ENCODE measurements around the gene CTU2. TPM values are rescaled to one million over a fixed set of nuclear protein-coding genes. Genes with fewer than 3 reads are reported as not detected.
"Not testable (repeated sequence)": the region's sequence is repeated elsewhere in the genome, so short reads cannot be mapped to it uniquely, and the experiment has no call there.

CTU2 gene
- total RNA-seq, 4 donors from 2014 or later = 6.0 to 19.9 (median 10.7) TPM

- no peaks in the 10 kb centered on the region for H3K27me3 ChIP-seq
- no peaks in the 10 kb centered on the region for H3K9me3 ChIP-seq
- no peak for ATAC-seq
- TF ChIP-seq POLR2A (IDR thresholded peaks at IDR 0.05) = no peak
- TF ChIP-seq, protein P1, sequence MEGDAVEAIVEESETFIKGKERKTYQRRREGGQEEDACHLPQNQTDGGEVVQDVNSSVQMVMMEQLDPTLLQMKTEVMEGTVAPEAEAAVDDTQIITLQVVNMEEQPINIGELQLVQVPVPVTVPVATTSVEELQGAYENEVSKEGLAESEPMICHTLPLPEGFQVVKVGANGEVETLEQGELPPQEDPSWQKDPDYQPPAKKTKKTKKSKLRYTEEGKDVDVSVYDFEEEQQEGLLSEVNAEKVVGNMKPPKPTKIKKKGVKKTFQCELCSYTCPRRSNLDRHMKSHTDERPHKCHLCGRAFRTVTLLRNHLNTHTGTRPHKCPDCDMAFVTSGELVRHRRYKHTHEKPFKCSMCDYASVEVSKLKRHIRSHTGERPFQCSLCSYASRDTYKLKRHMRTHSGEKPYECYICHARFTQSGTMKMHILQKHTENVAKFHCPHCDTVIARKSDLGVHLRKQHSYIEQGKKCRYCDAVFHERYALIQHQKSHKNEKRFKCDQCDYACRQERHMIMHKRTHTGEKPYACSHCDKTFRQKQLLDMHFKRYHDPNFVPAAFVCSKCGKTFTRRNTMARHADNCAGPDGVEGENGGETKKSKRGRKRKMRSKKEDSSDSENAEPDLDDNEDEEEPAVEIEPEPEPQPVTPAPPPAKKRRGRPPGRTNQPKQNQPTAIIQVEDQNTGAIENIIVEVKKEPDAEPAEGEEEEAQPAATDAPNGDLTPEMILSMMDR (IDR thresholded peaks at IDR 0.05) = no peak
- H3K4me1 ChIP-seq = peaks cover 0 to 30% (median 11%) of the 10 kb centered on the region in 3 donors
- no peak overlapping the region for H3K27ac ChIP-seq
- peaks cover 0 to 4% of the 10 kb centered on the region in 2 donors for H3K36me3 ChIP-seq
- H3K4me3 ChIP-seq = no peak overlapping the region
- WGBS, 2 donors (ENCODE audit: low coverage in 1 of 2) = 81 to 93% methylated on average over 2 to 3 of the region's 3 CpGs
These were observed 40.7 kb upstream of the CTU2 start for GRCh38 chr16:88665570-88665969.

DNA sequence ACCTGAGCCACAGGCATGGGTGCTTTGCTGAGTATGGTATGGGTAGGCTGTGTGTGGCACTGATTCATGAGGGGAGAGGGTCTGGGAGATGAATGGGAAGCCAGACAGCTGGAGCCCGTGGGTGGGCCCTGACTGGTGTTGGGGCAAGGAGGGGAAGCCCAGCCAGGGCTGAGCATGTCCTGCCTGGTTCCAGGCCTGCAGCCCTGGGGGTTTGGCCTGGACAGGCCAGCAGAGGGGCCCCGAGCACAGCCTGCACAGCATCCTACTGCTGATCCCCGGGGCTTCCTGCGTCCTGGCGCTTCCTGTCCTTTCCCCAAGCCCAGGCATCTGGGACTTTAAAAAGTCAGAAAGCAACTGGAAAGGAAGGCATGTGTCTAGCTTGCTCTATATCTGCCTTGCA is 38.8 kb upstream of the CTU2 start:
- H3K4me3 ChIP-seq = no peak overlapping the region
- no peaks in the 10 kb centered on the region for H3K27me3 ChIP-seq
- peaks cover 0 to 15% (median 5%) of the 10 kb centered on the region in 3 donors for H3K4me1 ChIP-seq
- no peak for ATAC-seq
- peaks cover 0 to 10% of the 10 kb centered on the region in 2 donors for H3K36me3 ChIP-seq
- WGBS, 2 donors (ENCODE audit: low coverage in 1 of 2) = 0% methylated on average over 1 of the region's 5 CpGs; no CpG with 5 or more reads in 1 of the 2 donors
- no peak overlapping the region for H3K27ac ChIP-seq
- TF ChIP-seq EP300 (IDR thresholded peaks at IDR 0.05) (no peak), POLR2A (IDR thresholded peaks at IDR 0.05) (no peak), POLR2AphosphoS5 (IDR thresholded peaks at IDR 0.05) (no peak)
- TF ChIP-seq, protein P1 (IDR thresholded peaks at IDR 0.05) = no peak
- H3K9me3 ChIP-seq = no peaks in the 10 kb centered on the region

GRCh38 chr16:88669493-88669892 is 36.8 kb upstream of the CTU2 start:
- not testable (repeated sequence) for H3K27me3 ChIP-seq, H3K27ac ChIP-seq, H3K4me1 ChIP-seq, ATAC-seq, H3K9me3 ChIP-seq, H3K4me3 ChIP-seq
- peaks cover 0 to 22% of the 10 kb centered on the region in 2 donors for H3K36me3 ChIP-seq
- WGBS, 2 donors (ENCODE audit: low coverage in 1 of 2) = 74 to 93% methylated on average over 2 to 8 of the region's 8 CpGs

- no peak overlapping the region for H3K4me3 ChIP-seq
- no peak for TF ChIP-seq POLR2A (IDR thresholded peaks at IDR 0.05)
- TF ChIP-seq EP300 (IDR thresholded peaks at IDR 0.05) = no peak
- no peak for TF ChIP-seq POLR2AphosphoS5 (IDR thresholded peaks at IDR 0.05)
- TF ChIP-seq, protein P1 (IDR thresholded peaks at IDR 0.05) = no peak
- no peak overlapping the region for H3K27ac ChIP-seq
- H3K36me3 ChIP-seq = peaks cover 0 to 22% of the 10 kb centered on the region in 2 donors
- no peaks in the 10 kb centered on the region for H3K27me3 ChIP-seq
- ATAC-seq = no peak
- 60 to 76% methylated on average over 3 to 10 of the region's 10 CpGs for WGBS, 2 donors (ENCODE audit: low coverage in 1 of 2)
- no peaks in the 10 kb centered on the region for H3K4me1 ChIP-seq
- no peaks in the 10 kb centered on the region for H3K9me3 ChIP-seq
These were observed 36.3 kb upstream of the CTU2 start for GRCh38 chr16:88669980-88670379.

DNA sequence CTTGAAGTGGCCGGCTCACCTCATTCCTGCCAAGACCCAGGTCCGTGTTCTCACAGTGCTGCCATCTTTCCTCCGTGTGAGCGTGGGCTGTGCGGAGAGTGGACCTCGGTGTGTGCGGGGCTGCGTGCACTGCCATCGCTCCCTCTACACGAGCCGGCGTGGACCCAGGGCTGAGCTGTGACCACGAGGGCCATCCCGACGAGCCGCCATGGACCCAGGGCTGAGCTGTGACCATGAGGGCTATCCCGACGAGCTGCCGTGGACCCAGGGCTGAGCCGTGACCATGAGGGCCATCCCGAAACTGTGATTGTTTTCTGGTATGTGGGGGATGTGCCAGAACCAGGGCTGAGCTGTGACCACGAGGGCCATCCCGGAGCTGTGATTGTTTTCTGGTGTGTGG is 34.5 kb upstream of the CTU2 start:
- no peaks in the 10 kb centered on the region for H3K9me3 ChIP-seq
- no peak for ATAC-seq
- H3K4me3 ChIP-seq = no peak overlapping the region
- no peak overlapping the region for H3K27ac ChIP-seq
- no peaks in the 10 kb centered on the region for H3K27me3 ChIP-seq
- WGBS, 2 donors (ENCODE audit: low coverage in 1 of 2) = 100% methylated on average over 2 of the region's 23 CpGs; no CpG with 5 or more reads in 1 of the 2 donors
- no peaks in the 10 kb centered on the region for H3K4me1 ChIP-seq
- TF ChIP-seq, protein P1 (IDR thresholded peaks at IDR 0.05) = no peak
- TF ChIP-seq EP300 (IDR thresholded peaks at IDR 0.05) = no peak
- no peak for TF ChIP-seq POLR2AphosphoS5 (IDR thresholded peaks at IDR 0.05)
- TF ChIP-seq POLR2A (IDR thresholded peaks at IDR 0.05) = no peak
- H3K36me3 ChIP-seq = peaks cover 0 to 22% of the 10 kb centered on the region in 2 donors

Data from gastroesophageal sphincter (tissue), 4 donors.